HEK293 (cell line): ENCODE measurements around the gene PIP5KL1.

Experiments used
- FEZF1 ChIP-seq: fragments of 450-650 bp; formaldehyde crosslinking; IDR thresholded peaks from 2 replicates; pipeline ENCODE4 v1.5.1; 2016; ENCODE audit warnings: missing biosample characterization, missing genetic modification characterization
- KLF9 ChIP-seq: fragments of 450-650 bp; formaldehyde crosslinking; IDR thresholded peaks from 2 replicates; pipeline ENCODE4 v1.5.1; 2016; ENCODE audit warnings: missing biosample characterization, missing genetic modification characterization, low read depth
- YY1 ChIP-seq: fragments of 450-650 bp; formaldehyde crosslinking; IDR thresholded peaks from 2 replicates; pipeline ENCODE4 v1.5.1; 2018; ENCODE audit warnings: missing biosample characterization, missing genetic modification characterization
- ZNF157 ChIP-seq: fragments of 450-650 bp; formaldehyde crosslinking; IDR thresholded peaks from 2 replicates; pipeline ENCODE4 v1.5.1; 2016; ENCODE audit warnings: missing biosample characterization, missing genetic modification characterization
- TF ChIP-seq, protein P1 (sequence below): fragments of 450-650 bp; formaldehyde crosslinking; IDR thresholded peaks from 2 replicates; pipeline ENCODE4 v1.5.1; 2016; ENCODE audit warnings: missing biosample characterization, missing genetic modification characterization

DNA sequence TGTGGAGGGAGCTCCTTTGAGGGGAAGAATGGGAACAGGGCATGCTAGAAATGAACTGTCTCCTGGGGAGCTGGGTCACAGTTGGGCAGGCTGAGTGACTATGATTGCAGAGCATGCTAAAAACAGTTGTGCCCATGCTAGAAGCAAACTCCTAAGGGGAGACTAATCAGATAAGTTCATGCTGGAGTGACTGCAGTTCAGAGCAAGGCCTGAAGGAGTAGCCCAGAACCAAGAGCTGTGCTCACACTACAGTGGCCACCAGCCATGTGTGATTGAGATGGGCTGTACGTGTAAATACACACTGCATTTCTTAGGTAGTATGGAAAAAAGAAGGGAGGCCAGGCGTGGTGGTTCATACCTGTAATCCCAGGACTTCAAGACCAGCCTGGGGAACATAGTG lies 42.8 kb downstream of the PIP5KL1 start:
- TF ChIP-seq, protein P1, sequence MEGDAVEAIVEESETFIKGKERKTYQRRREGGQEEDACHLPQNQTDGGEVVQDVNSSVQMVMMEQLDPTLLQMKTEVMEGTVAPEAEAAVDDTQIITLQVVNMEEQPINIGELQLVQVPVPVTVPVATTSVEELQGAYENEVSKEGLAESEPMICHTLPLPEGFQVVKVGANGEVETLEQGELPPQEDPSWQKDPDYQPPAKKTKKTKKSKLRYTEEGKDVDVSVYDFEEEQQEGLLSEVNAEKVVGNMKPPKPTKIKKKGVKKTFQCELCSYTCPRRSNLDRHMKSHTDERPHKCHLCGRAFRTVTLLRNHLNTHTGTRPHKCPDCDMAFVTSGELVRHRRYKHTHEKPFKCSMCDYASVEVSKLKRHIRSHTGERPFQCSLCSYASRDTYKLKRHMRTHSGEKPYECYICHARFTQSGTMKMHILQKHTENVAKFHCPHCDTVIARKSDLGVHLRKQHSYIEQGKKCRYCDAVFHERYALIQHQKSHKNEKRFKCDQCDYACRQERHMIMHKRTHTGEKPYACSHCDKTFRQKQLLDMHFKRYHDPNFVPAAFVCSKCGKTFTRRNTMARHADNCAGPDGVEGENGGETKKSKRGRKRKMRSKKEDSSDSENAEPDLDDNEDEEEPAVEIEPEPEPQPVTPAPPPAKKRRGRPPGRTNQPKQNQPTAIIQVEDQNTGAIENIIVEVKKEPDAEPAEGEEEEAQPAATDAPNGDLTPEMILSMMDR (tag by site-specific recombination) = no peak
- TF ChIP-seq ZNF157 (tag by site-specific recombination) (no peak), KLF9 (no peak), FEZF1 (tag by site-specific recombination) (no peak), YY1 (no peak)
